Adrenal gland (tissue), 5 donors: Measurements from ENCODE around the gene IPCEF1.

Source experiments
- CTCF ChIP-seq, 6 experiments: fragments of 450-650 bp in 4 of 6; fragments of 200-600 bp in 2 of 6; sonication (generic) in 1 of 6; IDR thresholded peaks; 1 replicate in 5 of 6; 2 replicates in 1 of 6; pipeline versions ENCODE4 v1.5.1 to v1.8.0; 2016 to 2021; ENCODE audit warnings: antibody characterized with exemption in 6 of 6, mild to moderate bottlenecking in 2 of 6, moderate library complexity in 1 of 6
- POLR2A ChIP-seq, 2 donors: fragments of 450-650 bp; IDR thresholded peaks; one replicate each; pipeline ENCODE4 v1.6.1; 2017; ENCODE audit warnings: antibody characterized with exemption in 2 of 2, mild to moderate bottlenecking in 2 of 2, moderate library complexity in 1 of 2
- donor health status: DM: no; HTN: no; CAD: no.

GRCh38 chr6:154226461-154226860, 130.1 kb downstream of the IPCEF1 start:
- TF ChIP-seq CTCF (IDR thresholded peaks at IDR 0.05) (no peak), POLR2A (IDR thresholded peaks at IDR 0.05) (no peak)
